Pons (tissue), 1 donor: Measurements from ENCODE around the gene CIDEC.
"Not testable (repeated sequence)": the region's sequence is repeated elsewhere in the genome, so short reads cannot be mapped to it uniquely, and the experiment has no call there.

Experiments used
- DNase-seq: peaks from one replicate; pipeline ENCODE4 v3.0.0-alpha.2; 2016; ENCODE audit warnings: low spot score

The CIDEC gene

DNA sequence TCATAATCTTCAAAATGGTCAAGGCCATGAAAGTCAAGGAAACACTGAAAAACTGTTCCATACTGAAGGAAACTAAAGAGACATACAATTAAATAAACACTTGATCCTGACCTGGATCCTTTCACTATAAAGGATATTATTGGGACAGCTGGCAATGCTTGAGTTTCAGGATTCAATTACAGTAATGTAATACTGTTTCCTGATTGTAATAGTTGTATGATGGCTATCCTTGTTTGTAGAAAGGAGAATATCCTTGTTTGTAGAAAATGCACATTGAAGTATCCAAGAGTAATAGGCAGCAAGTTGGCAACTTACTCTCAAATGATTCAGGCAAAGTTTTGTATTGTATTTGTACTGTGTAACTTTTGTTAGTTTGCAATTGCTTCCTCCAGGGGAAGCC lies 4.6 kb downstream of the CIDEC start:
- DNase-seq, result no peak

- DNase-seq, result not testable (repeated sequence)
These were observed 8.0 kb downstream of the CIDEC start for GRCh38 chr3:9872067-9872466.

- DNase-seq, result no peak
These were observed 9.1 kb downstream of the CIDEC start for GRCh38 chr3:9870978-9871377.

DNA sequence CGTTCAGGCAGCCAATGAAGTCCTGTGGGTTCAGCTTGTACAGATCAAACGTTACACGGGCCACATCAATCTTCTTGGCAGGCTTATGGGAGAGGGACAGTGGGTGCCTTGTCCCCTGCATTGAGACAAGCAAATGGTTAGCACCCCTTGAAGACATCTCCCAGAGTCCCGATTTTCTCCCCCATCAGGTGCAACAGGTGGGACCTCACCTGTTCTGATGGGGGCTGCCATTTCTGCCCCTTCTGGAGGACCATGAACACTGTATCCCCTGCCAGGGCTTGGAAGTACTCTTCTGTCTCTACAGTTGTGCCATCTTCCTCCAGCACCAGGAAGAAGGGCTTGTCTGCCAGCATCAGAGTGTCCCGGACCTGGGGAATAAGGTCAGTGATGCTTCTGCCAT lies 10.1 kb downstream of the CIDEC start:
- no peak for DNase-seq

DNA sequence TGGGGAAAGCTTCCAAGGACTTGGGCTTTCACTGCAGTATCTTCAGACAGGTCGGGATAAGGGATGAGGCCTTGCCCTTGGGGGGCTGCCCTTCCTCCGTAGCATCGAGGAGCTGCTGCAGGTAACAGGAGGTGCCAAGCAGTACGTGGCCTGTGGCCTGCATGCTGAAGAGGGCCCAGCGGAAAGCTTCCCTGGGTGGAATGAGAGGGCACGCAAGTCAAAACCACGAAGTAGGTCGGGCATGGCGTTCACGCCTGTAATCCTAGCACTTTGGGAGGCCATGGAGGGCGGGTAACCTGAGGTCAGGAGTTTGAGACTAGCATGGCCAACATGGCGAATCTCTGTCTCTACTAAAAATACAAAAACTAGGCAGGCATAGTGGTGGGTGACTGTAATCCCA lies 12.9 kb downstream of the CIDEC start:
- DNase-seq, result no peak

GRCh38 chr3:9866639-9867038 lies 13.4 kb downstream of the CIDEC start:
- DNase-seq, result no peak

DNA sequence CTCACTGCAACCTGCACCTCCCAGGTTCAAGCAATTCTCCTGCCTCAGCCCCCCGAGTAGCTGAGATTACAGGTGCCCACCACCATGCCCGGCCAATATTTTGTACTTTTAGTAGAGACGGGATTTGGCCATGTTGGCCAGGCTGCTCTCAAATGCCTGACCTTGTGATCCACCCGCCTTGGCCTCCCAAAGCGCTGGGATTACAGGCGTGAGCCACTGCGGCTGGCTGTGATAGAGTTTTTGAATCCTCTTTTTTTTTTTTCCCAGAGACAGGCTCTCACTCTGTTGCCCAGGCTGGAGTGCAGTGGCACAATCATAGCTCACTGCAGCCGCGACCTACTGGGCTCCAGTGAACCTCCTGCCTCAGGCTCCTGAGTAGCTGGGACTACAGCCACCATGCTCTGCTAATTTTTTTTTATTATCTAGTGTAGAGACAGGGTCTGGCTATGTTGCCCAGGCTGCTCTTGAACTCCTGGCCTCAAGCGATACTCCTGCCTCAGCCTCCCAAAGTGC lies 14.9 kb downstream of the CIDEC start:
- not testable (repeated sequence) for DNase-seq

GRCh38 chr3:9864200-9864927 lies 15.7 kb downstream of the CIDEC start:
- DNase-seq, result peak; percentile 88

DNA sequence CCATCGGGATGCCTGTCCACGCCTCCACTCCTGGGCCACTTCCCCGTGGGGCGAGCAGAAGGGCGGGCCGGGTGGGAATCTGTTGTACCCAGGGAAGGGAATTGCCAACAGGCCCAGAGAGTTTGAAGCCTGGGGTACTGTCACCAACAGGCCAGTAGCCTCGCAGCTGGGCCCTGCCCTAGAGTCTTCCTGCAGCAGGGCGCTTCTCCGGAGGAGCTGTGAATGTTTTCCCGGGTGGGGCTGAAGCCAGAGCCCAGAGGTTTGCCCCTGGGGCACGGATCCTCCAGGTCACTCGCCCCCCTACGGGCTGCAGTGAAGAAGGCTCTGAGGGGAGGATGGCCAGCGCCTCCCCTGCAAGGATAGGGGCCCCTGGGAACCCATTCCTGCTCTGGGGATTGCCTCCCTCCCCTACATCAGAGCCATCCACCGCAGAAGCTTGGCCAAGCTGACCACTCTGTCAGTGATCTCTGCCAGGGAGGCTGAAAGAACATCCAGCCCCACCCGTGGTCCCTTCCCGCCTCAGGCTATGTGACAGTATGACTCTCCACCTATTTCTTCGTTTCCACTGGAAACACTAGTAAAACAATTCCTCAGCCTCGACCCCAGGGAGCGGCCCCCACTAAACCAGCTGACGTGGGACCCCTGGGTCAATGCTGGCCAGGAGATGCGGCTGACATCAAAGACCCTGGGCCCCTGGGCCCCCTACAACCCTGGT lies 16.8 kb downstream of the CIDEC start:
- no peak for DNase-seq

DNA sequence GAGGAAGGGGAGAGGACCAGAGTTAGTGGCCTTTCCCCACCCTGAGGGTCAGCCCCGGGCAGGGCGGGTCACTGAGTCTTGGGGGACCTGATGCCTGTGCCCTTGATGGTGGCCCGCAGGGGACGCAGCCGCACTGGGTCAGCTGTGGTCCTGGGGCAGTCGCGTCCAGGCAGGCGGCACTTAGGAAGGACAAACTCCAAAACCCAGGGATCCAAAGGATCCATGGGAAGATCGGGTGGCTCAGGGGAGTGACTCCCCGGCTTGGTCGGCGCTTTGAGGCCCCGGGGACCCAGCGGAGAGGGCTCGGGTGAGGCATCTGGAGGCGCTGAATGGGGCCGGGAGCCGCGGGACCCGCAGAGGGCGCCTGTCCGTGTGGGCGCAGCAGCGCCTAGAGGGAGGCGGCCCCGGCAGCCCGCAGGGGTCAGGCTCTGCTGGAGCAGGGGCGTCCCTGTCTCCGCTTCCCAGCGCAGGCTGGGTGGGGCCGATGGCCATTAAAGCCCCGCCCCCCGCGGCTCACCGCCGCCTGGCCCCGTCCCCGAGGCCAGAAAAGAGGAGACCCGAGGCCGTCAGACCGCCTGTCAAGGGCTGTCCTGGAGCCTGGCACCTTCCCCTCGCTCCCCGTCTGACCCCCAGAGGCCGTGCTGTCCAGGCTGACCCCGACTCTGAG lies 17.5 kb downstream of the CIDEC start:
- no peak for DNase-seq

DNA sequence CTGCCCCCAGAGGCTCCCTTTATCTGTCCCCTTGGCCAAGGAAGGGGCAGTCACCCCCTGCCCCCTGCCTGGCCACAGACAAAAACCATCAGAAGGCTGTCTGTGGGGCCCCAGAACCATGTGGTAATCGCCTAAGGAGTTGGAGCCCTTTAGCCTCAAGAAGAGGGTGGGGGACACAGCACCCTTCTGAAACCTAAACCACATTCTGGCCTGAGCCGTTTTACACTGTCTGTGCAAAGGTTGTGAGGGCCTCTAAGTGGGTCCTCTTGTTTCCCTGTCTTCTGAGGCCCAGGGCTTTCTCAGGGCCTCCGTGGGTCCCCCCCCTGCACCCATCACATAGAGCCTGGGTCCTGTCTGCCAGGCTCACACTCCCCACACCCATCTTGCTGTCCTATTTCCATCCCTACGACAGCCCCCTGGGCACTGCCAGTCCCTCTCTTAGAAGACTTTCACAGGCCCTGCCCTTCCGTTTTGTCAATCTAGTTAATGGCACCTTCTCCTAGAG lies 18.4 kb downstream of the CIDEC start:
- no peak for DNase-seq

DNA sequence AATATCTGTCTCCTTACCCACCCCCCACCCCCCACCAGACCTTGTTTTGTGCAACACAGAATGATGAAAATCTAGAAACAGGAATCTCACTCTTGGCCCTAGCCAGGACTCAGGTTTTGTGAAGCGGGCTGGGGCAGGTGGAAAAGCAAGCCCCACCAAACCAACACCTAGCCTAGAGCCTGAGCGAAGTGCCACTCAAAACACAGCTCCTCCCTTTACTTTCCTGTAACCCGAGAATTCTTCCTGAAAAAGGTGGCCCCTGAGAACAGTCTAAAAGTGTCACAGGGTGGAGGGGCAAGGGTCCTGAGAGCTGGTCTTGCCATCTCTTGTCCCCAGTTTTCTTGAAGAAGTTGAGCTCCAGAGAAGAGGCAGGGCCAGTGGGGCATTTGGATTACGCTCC lies 18.9 kb downstream of the CIDEC start:
- no peak for DNase-seq

DNA sequence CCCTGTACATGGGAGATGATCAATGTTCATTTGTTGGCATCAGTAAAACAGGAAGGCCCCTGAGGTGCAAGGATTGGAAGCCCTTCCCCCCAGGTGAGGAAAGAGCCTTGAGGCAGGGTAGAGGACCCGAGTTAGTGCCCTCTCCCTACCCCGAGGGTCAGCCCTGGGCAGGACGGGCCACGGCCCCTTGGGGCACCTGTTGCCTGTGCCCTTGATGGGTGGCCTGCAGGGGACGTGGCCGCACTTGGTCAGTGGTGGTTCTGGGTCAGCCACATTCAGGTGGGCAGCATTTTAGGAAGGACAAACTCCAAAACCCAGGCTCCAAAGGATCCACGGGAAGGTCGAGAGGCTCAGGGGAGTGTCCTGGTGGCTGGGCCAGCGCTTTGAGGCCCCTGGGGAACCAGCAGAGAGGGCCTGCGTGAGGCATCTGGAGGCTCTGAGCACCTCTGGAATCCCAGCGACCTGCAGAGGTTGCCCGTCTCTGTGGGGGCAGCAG lies 20.5 kb downstream of the CIDEC start:
- no peak for DNase-seq

GRCh38 chr3:9855594-9855993 lies 24.5 kb downstream of the CIDEC start:
- no peak for DNase-seq

DNA sequence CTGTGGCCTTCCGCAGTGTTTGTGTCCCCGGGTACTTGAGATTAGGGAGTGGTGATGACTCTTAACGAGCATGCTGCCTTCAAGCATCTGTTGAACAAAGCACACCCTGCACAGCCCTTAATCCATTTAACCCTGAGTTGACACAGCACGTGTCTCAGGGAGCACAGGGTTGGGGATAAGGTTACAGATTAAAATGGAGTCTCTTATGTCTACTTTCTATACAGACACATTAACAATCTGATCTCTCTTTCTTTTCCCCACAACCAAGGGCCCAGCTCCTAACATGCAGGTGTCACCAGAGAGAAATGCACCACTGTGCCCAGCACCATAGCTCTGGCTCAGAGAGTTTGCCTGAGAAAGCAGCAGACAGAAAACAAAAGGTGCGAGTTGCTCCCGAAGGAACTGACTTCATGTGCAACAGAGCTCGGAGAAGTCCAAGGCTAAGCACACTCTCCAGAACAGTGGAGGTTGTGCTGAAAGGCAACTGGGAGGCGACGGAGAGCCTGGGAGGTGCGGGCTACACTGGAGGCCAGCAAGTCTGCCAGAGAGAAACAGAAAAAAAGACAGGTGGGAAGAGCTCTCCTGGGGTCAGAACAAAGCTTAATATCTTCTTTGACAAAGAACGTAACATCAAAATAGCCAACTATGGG lies 25.6 kb downstream of the CIDEC start:
- DNase-seq, result not testable (repeated sequence)

DNA sequence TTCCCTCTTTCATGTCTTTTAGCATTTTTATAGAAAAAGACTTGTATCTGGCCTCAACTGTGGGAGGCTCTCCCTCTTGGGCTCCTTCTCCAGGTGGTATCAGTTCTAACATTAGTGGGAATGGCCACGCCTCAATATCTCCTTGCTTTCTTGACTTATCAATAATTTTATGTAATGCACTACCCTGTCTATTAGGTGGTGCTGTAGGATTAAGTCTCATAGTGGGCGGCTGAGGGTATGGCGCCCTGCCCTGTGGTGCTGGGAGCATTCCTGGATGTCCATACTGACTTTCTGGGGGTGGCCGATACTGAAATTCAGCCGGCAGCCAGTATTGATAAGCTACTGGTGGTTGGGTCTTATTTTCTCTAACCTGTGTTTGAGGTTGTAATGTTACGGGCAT lies 27.5 kb downstream of the CIDEC start:
- DNase-seq, result no peak

DNA sequence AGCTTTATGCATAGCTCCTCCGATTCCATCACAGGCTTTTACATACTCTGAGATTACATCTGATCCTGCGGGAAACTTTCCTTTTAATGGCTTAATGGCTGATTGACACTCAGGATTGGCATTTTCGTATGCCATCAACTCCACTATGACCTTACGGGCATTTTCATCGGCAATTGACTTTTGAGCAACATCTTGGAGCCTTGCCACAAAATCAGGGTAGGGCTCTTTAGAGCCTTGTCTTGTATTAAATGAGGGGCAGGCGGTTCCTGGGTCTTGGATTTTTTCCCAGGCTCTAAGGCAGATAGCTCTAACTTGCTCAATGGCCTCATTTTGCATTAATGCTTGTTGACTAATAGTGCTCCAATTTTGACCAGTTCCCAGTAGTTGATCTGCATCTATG lies 28.1 kb downstream of the CIDEC start:
- DNase-seq, result peak; percentile 22

DNA sequence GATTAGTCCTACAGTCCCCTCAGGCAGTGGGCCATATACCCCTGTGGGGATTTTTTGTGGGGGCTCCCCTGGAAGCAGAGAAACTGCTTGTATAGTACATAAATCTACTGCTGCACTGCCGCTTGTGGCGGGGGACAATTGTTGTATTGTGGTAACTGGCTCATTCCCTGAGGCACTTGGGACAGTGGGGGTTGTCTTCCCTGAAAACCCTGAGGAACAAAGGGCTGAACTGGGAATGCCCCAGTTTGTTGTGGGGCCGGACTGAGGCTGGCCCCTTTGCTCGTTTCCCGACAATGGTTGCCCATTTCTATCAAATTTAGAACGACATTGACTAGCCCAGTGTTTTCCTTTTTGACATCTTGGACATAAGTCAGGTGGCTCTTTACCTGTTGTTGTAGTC lies 28.7 kb downstream of the CIDEC start:
- peak; percentile 45 for DNase-seq

GRCh38 chr3:9848860-9849259 lies 31.2 kb downstream of the CIDEC start:
- peak; percentile 42 for DNase-seq

- DNase-seq, result not testable (repeated sequence)
These were observed 32.2 kb downstream of the CIDEC start for GRCh38 chr3:9847870-9848269.

DNA sequence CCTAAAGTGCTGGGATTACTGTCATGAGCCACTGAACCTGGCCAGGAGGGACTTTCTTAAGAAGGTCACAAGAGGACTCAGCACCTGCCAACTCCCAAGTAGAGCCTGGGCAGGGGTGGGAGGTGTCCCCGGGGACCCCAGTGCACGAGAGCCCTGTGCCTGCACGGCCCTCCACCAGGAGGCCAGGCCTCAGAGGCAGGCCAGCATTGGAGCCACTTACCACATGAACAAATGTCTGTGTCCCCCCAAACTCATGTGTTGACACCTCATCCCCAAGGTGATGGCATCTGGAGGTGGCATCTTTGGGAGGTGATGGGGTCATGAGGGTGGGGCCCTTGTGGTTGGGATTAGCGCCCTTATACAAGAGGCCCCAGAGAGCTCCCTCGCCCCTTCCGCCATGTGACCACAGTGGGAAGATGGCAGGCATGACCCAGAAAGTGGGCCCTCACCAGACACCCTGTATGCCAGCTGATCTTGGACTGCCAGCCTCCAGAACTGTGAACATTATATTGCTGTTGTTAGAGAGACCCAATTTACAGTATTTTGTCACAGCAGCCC lies 33.0 kb downstream of the CIDEC start:
- DNase-seq, result no peak

DNA sequence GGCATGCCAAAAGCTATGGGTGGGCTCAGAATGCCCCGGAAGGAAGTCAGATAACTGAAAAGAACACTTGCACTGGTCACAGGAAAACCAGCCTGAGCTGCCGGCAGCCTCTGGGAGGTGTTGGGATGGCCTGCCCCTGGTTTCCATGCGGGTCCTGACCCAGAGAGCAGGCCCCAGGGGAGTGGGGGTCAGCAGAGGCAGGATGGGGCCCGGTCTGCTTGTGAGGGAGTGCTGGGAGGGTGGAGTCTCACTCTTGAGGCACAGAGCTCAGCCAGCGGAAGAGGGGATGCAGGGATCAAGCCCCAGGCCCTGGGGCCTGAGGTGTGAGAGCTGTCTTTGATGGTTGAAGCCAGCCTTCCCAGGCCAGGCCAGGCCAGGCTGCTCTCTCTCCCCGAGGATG lies 33.8 kb downstream of the CIDEC start:
- no peak for DNase-seq
